Measurements from ENCODE around the gene FKBP9. TPM values are rescaled to one million over a fixed set of nuclear protein-coding genes. Genes with fewer than 3 reads are reported as not detected.

The FKBP9 gene
- total and polyA plus RNA-seq, 2 of the 4 experiments (the other 2 are of a cell fraction) = 126 to 191 TPM

GRCh38 chr7:33048704-33049103, 91.5 kb downstream of the FKBP9 start:
- Histone ChIP-seq H2BK20ac (ENCODE audit: low read depth, low read length) (no peak overlapping the region), H4K91ac (ENCODE audit: insufficient read depth, low read depth, low read length) (no peak overlapping the region), H3K9ac (ENCODE audit: low read depth, low read length) (no peak overlapping the region), H4K5ac (ENCODE audit: low read depth, low read length) (no peak overlapping the region), H3K9me3 (ENCODE audit: control insufficient read depth, insufficient read depth, low read length) (no peaks in the 10 kb centered on the region), H4K8ac (ENCODE audit: low read depth in 2 of 2, low read length in 2 of 2) (no peak overlapping the region), H3K27ac (ENCODE audit: insufficient read depth, low read length) (peak overlapping the region; percentile 31; the same call in 1 of the 2 replicates), H3K79me1 (ENCODE audit: low read depth in 1 of 2, low read length in 2 of 2) (peaks cover 15 to 50% of the 10 kb centered on the region in 2 experiments), H3K4ac (ENCODE audit: low read depth, low read length) (no peak overlapping the region), H3K56ac (ENCODE audit: extremely low read depth, insufficient read depth, low read length) (no peak overlapping the region), H3K4me3 (ENCODE audit: insufficient read depth, low read depth, low read length) (no peak overlapping the region), H3K4me2 (ENCODE audit: low read depth, low read length) (no peak overlapping the region), H3K27me3 (ENCODE audit: control insufficient read depth, insufficient read depth, low read length) (no peaks in the 10 kb centered on the region), H3K23ac (ENCODE audit: low read depth, low read length) (no peak overlapping the region), H2BK5ac (ENCODE audit: low read depth, low read length, poor library complexity, severe bottlenecking) (peak overlapping the region; percentile 5), H2AFZ (replicated peaks; ENCODE audit: low read length, poor library complexity) (no peak overlapping the region), H3K4me1 (ENCODE audit: control insufficient read depth, insufficient read depth, low read length) (peaks cover 2% of the 10 kb centered on the region), H3K18ac (ENCODE audit: low read depth, low read length) (no peak overlapping the region), H2BK120ac (ENCODE audit: low read depth, low read length) (no peak overlapping the region), H3K9me1 (ENCODE audit: insufficient read depth, low read length) (peaks cover 6% of the 10 kb centered on the region), H2BK15ac (ENCODE audit: low read depth, low read length) (no peak overlapping the region), H2AK9ac (replicated peaks; ENCODE audit: low read depth, low read length, poor library complexity) (no peak overlapping the region), H3K14ac (replicated peaks; ENCODE audit: low read depth, low read length) (no peak overlapping the region), H2AK5ac (ENCODE audit: low read depth, low read length) (no peak overlapping the region), H3K36me3 (ENCODE audit: control insufficient read depth, insufficient read depth, low read length) (no peaks in the 10 kb centered on the region), H4K20me1 (ENCODE audit: insufficient read depth, low read length) (peaks cover 6% of the 10 kb centered on the region)
- ChIA-PET POLR2A (ENCODE audit: unreplicated experiment) (no interaction called here), CTCF (interaction anchor here (0.6 to 1.2 kb wide), 3 partner anchors 9 to 203 kb away, joined by 3 read pairs; no protein-coding TSS in a partner anchor)
- intact Hi-C loops (cut with micrococcal nuclease) = no loop called here
- WGBS, 2 experiments (ENCODE audit: extremely low coverage in 2 of 2, insufficient read length in 1 of 2) = no CpG with 5 or more reads among the region's 1 CpG
- BruUV-seq (replicated peaks) = no TSS peak
- dilution Hi-C loops (cut with HindIII; ENCODE audit: low sequenced_read_pairs, unreplicated experiment) = no loop called here
- no peak for TF ChIP-seq MAZ (IDR thresholded peaks at IDR 0.05; ENCODE audit: borderline replicate concordance, low read depth, low read length)
- TF ChIP-seq RFX5 (IDR thresholded peaks at IDR 0.05; ENCODE audit: low read depth, low read length) = no peak
- no peak for TF ChIP-seq CEBPB (IDR thresholded peaks at IDR 0.05; ENCODE audit: low read depth, low read length)
- no peak for TF ChIP-seq FOS (IDR thresholded peaks at IDR 0.05; ENCODE audit: low read depth, low read length)
- TF ChIP-seq CTCF (conservative IDR thresholded peaks at IDR 0.05; ENCODE audit: low read depth, low read length) = no peak
- TF ChIP-seq MXI1 (IDR thresholded peaks at IDR 0.05; ENCODE audit: borderline replicate concordance, low read depth, low read length) = no peak
- TF ChIP-seq BHLHE40 (IDR thresholded peaks at IDR 0.05; ENCODE audit: low read depth, low read length) = no peak
- no peak for TF ChIP-seq USF2 (IDR thresholded peaks at IDR 0.05; ENCODE audit: low read depth, low read length)
- TF ChIP-seq SMC3 (IDR thresholded peaks at IDR 0.05; ENCODE audit: low read depth, low read length) = no peak
- no peak for TF ChIP-seq RAD21 (IDR thresholded peaks at IDR 0.05; ENCODE audit: low read length)
- in situ Hi-C loops (cut with MboI; ENCODE audit: low sequenced_read_pairs) = no loop called here
- ATAC-seq (ENCODE audit: low read depth) = no peak; the same call in 1 of the 2 replicates
- no peak for DNase-seq
